Measurements from ENCODE around the gene RAPGEF3.

- TF ChIP-seq EZH2 (IDR thresholded peaks at IDR 0.05; ENCODE audit: borderline replicate concordance, insufficient read depth, low read depth, low read length, poor library complexity, severe bottlenecking), result no peak
- no peak for TF ChIP-seq CTCF (IDR thresholded peaks at IDR 0.05)
Observed at GRCh38 chr12:47807338-47807737, 48.7 kb upstream of the RAPGEF3 start.
